Peyer's patch (tissue), 4 donors: ENCODE results near the gene SLC30A7. TPM values are rescaled to one million over a fixed set of nuclear protein-coding genes. Genes with fewer than 3 reads are reported as not detected.
"Not testable (repeated sequence)": the region's sequence is repeated elsewhere in the genome, so short reads cannot be mapped to it uniquely, and the experiment has no call there.

Experiments used
- DNase-seq, 3 donors: peaks; one replicate each; pipeline ENCODE4 v3.0.0-alpha.2; 2017 to 2019
- H3K27ac ChIP-seq, 4 donors: fragments of 200-600 bp; sonication (generic); one replicate each; pipeline ENCODE4 v1.5.1; 2016 to 2019
- H3K27me3 ChIP-seq, 2 donors: fragments of 200-600 bp; sonication (generic); one replicate each; pipeline ENCODE4 v1.5.1; 2019
- H3K36me3 ChIP-seq, 3 donors: fragments of 200-600 bp; sonication (generic); one replicate each; pipeline ENCODE4 v1.5.1; 2016 to 2019
- H3K4me1 ChIP-seq, 4 donors: fragments of 200-600 bp; sonication (generic); one replicate each; pipeline ENCODE4 v1.5.1; 2016 to 2019
- H3K4me3 ChIP-seq, 4 donors: fragments of 200-600 bp; sonication (generic); 1 replicate in 3 of 4; 2 replicates in 1 of 4; pipeline ENCODE4 v1.5.1; 2016 to 2019; ENCODE audit warnings: mild to moderate bottlenecking in 1 of 4
- H3K9me3 ChIP-seq, 4 donors: fragments of 200-600 bp; sonication (generic); one replicate each; pipeline ENCODE4 v1.5.1; 2016 to 2019; ENCODE audit warnings: mild to moderate bottlenecking in 1 of 4
- CTCF ChIP-seq, 6 experiments: fragments of 450-650 bp in 4 of 6; fragments of 200-600 bp in 2 of 6; sonication (generic) in 1 of 6; IDR thresholded peaks; one replicate each; pipeline ENCODE4 v1.5.1; 2017 to 2019; ENCODE audit warnings: antibody characterized with exemption in 6 of 6, mild to moderate bottlenecking in 3 of 6, moderate library complexity in 1 of 6
- POLR2A ChIP-seq, 2 donors: fragments of 450-650 bp; IDR thresholded peaks; one replicate each; pipeline ENCODE4 v1.5.1; 2017; ENCODE audit warnings: antibody characterized with exemption in 2 of 2, mild to moderate bottlenecking in 2 of 2, moderate library complexity in 2 of 2
- total RNA-seq, 4 donors: library from RNA; depleted of rRNA; stranded (reverse); fragments of >200 nt; gene quantifications; one replicate each; pipeline ENCODE4 v1.1.0, GENCODE V29; 2016

SLC30A7 gene, protein sequence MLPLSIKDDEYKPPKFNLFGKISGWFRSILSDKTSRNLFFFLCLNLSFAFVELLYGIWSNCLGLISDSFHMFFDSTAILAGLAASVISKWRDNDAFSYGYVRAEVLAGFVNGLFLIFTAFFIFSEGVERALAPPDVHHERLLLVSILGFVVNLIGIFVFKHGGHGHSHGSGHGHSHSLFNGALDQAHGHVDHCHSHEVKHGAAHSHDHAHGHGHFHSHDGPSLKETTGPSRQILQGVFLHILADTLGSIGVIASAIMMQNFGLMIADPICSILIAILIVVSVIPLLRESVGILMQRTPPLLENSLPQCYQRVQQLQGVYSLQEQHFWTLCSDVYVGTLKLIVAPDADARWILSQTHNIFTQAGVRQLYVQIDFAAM
- 10 to 100 TPM; 18.2 to 28.5 (median 24.2) TPM for total RNA-seq

DNA sequence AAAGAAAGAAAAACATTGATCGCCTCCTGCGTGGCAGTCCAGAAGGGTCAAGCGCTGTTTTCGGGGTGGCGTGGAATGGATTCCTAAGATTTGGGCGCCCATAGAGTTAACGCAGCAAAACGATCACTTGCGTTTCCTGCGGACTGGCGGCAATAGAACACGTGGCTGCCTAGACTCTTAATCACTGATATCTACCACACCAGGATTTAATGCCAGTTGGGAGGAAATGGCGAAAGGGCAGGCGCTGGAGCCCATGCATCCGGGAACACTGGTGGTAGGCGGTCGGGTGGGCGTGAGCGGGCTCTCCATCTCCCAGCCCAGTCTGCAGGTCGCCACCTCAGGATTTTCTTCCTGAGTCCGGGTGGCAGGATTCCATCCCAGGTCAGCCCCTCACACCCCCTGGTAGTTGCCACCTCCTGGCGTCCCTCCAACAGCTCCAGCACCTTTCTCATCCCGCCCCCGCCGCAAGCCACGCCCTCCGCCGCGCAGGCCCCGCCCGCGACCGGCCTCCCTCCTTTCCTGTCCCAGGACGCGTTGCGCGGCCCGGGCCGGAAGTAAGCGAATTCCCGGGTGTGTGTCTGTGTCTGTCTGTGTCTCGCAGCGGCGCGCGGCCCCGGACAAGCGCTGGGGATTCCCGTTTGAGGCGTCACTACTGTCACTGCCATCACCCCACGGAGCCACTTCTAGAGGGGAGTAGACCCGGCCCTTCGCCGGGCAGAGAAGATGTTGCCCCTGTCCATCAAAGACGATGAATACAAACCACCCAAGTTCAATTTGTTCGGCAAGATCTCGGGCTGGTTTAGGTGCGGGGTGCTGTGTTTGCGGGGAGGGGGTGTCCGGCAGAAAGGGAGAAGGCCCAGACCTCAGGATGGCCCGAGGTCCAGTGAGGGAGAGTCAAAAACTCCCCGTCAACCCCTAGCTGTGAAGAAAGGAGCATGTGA lies at the start of gene SLC30A7:
Gene SLC30A7, plus strand, starts transcription at position 551 of the 941 bp plus-strand sequence. Its CDS starts 173 bp downstream, at position 724.
- H3K4me1 ChIP-seq: peaks cover 0 to 23% (median 3%) of the 10 kb centered on the region in 4 donors
- H3K9me3 ChIP-seq: no peaks in the 10 kb centered on the region

DNA sequence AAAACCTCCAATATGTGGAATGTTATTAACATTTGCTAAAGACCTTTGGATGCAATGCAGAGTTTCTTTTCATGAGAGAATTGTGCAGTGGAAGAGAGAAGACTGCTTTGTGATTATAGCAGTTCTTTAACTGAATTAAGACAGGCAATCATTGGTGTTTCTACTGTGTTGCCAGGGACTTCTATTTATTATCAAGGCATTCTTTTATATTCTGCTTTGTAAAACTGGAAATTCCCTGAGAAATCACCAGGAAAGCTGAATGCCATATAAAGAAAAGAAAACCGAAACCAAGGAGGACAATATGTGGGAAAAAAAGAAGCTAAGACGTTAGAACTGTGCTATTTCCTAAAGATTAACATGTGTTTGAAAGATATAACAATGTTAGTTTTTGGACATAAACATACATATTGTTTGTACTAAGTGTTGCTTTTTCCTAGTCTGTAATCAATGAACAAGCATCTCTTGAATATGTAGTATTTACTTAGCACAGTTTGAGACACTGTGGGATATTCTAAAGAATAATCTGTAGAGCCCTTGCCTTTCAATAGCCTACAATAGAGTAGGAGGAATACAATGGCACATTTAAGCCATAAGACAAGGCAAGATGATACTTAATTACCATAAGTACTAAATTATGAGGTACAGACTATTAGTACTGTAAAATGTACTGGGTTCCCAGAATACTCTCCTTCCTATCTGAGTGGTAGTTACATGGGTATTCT lies 48.4 kb upstream of the SLC30A7 start:
- no peak for TF ChIP-seq CTCF (IDR thresholded peaks at IDR 0.05)
- Histone ChIP-seq H3K36me3 (no peaks in the 10 kb centered on the region), H3K9me3 (no peaks in the 10 kb centered on the region), H3K27ac (no peak overlapping the region), H3K4me1 (no peaks in the 10 kb centered on the region), H3K27me3 (no peaks in the 10 kb centered on the region), H3K4me3 (peak overlapping the region in 2 of 4 donors; percentile 6 to 17)
- no peak for DNase-seq

More for the DNA sequence above, at the start of gene SLC30A7:
- H3K4me3 ChIP-seq: peak within 1 kb of the TSS; percentile 73 to 86 (median 80)
- peak; percentile 95 to 98 (median 98) for DNase-seq
- H3K27ac ChIP-seq: peak within 1 kb of the TSS; percentile 81 to 98 (median 92)
- H3K36me3 ChIP-seq: peaks cover 0 to 13% (median 0%) of the 10 kb centered on the region in 3 donors
- no peaks in the 10 kb centered on the region for H3K27me3 ChIP-seq
- no peak for TF ChIP-seq CTCF (IDR thresholded peaks at IDR 0.05)
- TF ChIP-seq POLR2A (IDR thresholded peaks at IDR 0.05): peak; percentile 64 to 81

GRCh38 chr1:100851726-100852125 lies 44.2 kb upstream of the SLC30A7 start:
- DNase-seq: no peak
- Histone ChIP-seq H3K4me1 (no peaks in the 10 kb centered on the region), H3K27ac (no peak overlapping the region), H3K9me3 (no peaks in the 10 kb centered on the region), H3K4me3 (no peak overlapping the region), H3K27me3 (no peaks in the 10 kb centered on the region), H3K36me3 (no peaks in the 10 kb centered on the region)
- TF ChIP-seq CTCF (IDR thresholded peaks at IDR 0.05): no peak
- no peak for TF ChIP-seq POLR2A (IDR thresholded peaks at IDR 0.05)

- no peaks in the 10 kb centered on the region for H3K27me3 ChIP-seq
- no peak overlapping the region for H3K27ac ChIP-seq
Measured at GRCh38 chr1:100852976-100853375, 42.9 kb upstream of the SLC30A7 start.

DNA sequence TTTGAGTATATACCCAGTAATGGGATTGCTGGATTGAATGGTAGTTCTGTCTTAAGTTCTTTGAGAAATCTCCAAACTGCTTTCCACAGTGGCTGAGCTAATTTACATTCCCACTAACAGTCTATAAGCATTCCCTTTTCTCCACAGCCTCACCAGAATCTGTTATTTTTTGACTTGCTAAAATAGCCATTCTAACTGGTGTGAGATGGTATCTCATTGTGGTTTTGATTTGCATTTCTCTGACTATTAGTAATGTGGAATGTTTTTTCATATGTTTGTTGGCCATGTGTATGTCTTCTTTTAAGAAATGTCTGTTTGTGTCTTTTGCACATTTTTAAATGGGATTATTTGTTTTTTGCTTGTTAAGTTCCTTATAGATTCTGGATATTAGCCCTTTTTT lies 40.8 kb upstream of the SLC30A7 start:
- H3K4me3 ChIP-seq, H3K9me3 ChIP-seq, H3K36me3 ChIP-seq, H3K27me3 ChIP-seq, DNase-seq, H3K27ac ChIP-seq, H3K4me1 ChIP-seq: not testable (repeated sequence)

More at GRCh38 chr1:100852976-100853375, 42.9 kb upstream of the SLC30A7 start:
- TF ChIP-seq POLR2A (IDR thresholded peaks at IDR 0.05): no peak
- no peak for TF ChIP-seq CTCF (IDR thresholded peaks at IDR 0.05)
- DNase-seq: no peak
- no peaks in the 10 kb centered on the region for H3K4me1 ChIP-seq
- H3K9me3 ChIP-seq: no peaks in the 10 kb centered on the region
- no peak overlapping the region for H3K4me3 ChIP-seq
- no peaks in the 10 kb centered on the region for H3K36me3 ChIP-seq
